PC-9 (cell line): ENCODE data around the gene CFAP92.

Experiments
- CTCF ChIP-seq: fragments of 200-600 bp; sonication (generic); conservative IDR thresholded peaks from 2 replicates; pipeline ENCODE4 v1.6.1; 2017; ENCODE audit warnings: mixed run types, antibody characterized with exemption, mild to moderate bottlenecking, moderate library complexity
- EZH2 ChIP-seq: fragments of 200-600 bp; sonication (generic); IDR thresholded peaks from 2 replicates; pipeline ENCODE4 v1.8.0; 2017; ENCODE audit warnings: antibody characterized with exemption, low read depth

- TF ChIP-seq CTCF = no peak
- TF ChIP-seq EZH2 = no peak
Measured at GRCh38 chr3:128879125-128879969, 114.5 kb downstream of the CFAP92 start, which contains the start of gene ACAD9.
